GM18873 (cell line): ENCODE results near the gene ELP5.

Source experiments
- ATAC-seq: cut with Tn5 transposase; IDR thresholded peaks from one replicate; pipeline ENCODE4 v1.9.1; 2021; ENCODE audit warnings: mild to moderate bottlenecking, moderate library complexity, moderate number of reproducible peaks; ENCODE audit not compliant: unreplicated experiment, low FRiP score

Gene ELP5

DNA sequence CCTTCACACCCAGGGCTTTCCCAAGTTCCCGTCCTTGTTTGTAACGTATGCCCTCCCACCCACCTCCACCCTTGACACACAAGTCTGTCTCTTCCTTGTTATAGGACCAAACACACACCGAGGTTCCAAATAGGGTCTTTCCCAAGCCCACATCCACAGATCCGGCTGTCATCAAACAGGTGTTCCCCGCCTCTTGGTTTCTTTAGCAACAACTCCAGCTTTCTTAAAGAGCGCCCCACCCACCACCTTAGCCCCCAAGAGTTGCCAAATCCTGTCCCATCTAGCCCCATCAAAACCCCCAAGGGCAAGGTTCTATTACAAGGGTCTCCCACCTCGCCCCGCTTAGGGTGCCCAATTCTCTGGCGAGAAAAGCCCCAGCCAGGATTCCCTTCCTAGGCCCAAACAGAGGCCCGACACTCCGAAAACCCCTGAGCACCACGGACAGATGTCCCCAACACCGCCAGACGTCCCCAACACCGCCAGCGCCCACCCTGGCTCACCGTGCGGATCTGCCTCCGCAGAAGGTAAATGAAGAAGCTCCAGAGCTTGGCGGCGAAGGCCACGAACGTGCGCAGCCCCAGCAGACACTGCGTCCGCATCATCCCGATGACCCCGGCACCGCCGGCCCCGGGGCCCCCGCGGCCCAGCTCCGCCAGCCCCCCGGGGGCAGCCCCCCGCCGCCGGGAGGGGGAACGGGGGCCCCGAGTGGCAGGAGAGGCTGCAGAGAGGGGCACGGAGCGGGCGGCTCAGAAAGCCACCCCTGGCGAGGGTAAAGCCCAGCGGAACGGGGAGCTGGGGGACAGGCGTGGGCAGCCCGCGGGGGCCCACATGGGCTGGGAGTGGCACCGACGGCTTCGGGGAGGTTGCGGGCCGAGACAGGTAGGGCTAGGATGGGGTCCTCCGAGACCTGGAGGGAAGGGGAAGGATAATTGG is 1.1 kb upstream of the ELP5 start:
- no peak for ATAC-seq

DNA sequence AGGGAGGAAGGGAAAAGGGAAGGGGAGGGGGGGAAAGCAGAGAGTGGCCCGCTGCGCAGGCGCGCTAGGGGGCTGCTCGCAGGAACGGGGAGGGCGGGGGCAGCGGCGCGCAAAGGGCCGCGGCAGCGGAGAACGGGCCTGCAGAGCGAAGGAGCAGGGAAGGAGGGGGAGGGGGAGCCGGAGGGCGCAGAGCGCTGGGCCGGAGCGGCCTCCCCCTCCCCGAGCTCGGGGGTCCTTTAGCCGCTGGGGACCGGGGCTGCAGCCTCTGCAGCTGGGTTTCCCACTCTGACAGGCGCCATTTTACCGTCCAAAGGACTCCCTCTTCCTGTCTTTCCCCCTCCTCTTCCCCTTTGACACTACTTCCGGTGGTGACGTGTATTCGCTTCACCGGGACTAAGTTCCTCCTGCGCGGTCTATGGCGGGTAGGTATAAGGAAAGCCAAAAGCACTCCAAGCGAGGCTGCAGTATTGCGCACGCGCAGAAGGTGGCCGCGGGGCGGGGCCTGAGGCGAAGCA is 297 bp upstream of the ELP5 start, which contains the start of gene CTDNEP1:
Gene CTDNEP1, minus strand, starts transcription at position 74 of the 515 bp plus-strand sequence. CDS start 438 bp downstream, outside the sequence.
- peak; percentile 84 for ATAC-seq

DNA sequence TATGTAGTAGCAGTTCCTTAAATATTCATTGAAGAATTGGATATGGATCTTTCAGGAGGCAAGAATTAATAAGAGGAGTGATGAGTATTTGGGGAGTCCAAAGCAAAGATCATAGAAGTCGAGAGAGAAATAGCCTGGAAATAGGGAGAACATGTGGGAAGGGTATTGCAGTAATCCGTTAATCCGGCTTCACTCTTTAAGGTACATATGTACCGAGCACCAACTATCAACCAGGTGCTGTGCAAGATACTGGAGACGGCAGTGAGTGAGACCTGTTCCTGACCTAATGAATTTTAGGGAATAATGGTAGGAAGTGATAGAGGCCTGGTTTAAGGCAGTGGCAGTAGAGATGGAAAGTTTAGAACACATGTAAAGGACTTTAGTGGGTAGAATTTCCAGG is 1.1 kb downstream of the ELP5 start:
- ATAC-seq: no peak

GRCh38 chr17:7254511-7254910 is 2.5 kb downstream of the ELP5 start:
- ATAC-seq: no peak

- no peak for ATAC-seq
Observed at GRCh38 chr17:7256766-7257456, 4.9 kb downstream of the ELP5 start.

GRCh38 chr17:7258731-7259554 is 6.9 kb downstream of the ELP5 start:
- ATAC-seq: no peak

GRCh38 chr17:7259555-7259889 is 7.5 kb downstream of the ELP5 start:
- no peak for ATAC-seq

DNA sequence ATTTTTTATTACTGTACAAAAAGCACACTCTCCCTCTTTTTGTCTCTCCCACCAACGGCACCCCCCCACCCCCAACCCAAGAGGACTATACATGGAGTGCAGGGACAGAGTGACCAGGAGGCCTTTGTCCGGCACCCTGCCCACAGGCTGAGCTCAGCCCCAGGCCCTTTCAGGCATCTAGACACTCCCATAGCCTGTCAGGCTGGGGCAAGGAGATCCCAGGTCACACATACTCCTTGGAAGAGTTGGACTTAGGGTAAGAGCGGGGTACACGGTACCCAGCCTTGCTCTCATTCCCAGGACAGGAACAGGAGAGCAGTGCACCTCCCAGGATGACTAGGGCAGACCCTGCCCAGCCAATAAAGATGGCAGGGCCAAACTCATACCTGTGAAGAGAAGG is 8.1 kb downstream of the ELP5 start:
- no peak for ATAC-seq

DNA sequence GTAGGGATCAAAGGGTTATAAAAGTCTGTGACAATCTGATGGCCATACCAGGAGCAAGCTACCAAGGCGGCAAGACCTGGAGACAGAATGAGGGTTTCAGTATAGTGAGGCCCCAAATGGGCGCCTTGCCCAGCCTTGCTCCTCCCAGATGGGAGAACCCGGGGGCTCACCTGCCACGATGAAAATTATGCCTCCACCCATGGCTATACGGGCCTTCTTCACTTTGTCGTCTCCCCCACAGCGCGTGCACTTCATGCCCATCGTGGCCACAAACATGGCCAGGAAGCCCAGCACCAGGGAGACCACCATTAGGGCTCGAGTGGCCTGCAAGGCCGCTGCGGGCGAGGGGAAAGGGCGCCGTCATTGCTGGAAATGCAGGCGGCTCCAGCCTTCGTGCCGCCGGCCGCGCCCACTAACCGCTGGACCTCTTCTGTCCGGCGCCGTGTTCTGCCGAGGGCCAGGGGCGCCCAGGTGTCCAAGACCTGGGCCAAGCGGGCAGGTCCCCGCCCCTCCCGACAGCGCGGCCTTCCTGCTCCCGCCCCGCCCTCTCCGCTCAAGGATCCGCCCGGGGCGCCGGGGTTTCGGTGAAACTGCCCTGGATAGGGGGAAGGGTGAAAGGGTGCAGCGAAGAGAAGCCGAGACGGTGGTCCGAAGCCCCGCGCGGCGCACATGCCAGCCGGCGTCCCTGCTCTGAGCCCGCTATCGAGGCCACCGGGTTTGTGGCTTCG is 8.8 kb downstream of the ELP5 start:
- ATAC-seq: no peak

- no peak for ATAC-seq
Observed at GRCh38 chr17:7261379-7262191, 9.6 kb downstream of the ELP5 start.

DNA sequence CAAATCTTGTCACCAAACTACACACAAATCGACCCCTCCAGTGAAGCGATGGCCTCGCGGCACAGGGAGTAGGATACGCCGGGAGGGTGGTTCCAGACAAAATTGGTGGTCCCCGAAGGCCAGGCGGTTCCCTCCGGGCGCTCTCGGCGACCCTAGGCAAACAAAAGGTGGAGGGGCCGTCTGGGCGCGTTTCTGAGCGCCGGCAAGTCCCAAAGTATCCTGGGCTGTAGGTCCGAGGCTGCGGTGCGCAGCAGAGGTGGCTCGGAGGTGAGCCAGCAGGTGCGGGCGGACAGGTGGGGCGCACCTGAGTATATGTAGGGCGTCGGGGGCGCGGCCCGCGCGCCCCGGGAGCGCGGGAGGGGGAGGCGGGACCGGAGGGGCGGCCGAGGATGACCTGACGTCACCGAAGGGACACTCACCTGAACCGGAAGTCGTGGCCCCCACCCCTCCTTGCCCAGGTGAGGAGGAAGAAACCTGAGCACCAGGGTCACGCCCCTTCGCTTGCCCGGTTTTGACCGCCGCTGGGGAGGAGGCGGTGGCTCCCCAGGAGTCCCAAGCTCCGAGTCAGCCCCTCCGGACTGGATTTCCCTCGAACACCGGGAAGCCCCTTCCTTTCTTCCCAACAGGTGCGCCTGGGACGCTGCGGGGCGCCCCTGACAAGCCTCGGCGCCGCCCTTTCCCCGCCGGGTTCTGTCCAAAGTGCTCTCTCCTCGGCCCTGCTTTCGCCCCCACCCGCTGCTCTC is 10.3 kb downstream of the ELP5 start, which contains the start of gene CLDN7:
Gene CLDN7, minus strand, starts transcription at position 287 of the 743 bp plus-strand sequence. CDS start 435 bp downstream, outside the sequence.
- no peak for ATAC-seq

DNA sequence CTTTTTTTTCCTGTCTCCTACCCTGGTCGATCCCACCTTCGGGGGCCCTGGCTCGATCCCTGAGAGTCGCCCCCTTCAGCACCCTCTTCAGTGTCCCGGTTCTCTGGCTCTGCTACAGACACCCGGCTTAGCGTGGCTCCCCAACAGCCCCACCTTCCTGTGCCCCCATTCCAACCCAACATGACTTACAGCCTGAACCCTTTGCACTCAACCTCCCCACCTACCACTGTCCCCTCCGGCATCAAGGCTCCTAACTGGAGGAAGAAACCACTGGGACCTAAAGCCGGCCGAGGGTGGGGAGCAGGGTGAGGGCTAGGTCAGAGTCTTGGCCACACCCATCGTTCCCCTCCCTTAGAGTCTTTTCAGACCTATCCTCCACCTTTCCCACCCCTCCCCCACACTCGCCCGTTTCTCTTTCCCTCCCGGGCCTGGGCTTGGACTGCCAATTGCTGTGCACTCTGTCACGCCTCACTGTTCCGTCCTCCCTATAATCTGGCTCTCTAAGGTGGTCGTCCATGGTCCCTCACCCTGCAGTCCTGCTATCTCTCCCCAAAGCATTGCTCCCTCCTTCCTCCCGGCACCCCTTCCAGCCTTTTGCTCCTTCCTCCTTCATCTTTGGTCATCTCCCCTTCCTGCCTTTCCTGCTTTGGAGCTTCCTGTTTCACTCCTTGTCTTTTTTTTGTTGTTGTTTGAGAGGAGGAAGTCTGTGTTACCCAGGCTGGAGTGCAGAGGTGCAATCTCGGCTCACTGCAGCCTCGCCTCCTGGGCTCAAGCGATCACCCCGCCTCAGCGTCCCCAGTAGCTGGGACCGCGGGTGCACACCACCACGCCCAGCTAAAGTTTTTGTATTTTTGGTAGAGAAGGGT is 11.2 kb downstream of the ELP5 start:
- no peak for ATAC-seq

- ATAC-seq: no peak
Observed at GRCh38 chr17:7263801-7264078, 11.7 kb downstream of the ELP5 start.

DNA sequence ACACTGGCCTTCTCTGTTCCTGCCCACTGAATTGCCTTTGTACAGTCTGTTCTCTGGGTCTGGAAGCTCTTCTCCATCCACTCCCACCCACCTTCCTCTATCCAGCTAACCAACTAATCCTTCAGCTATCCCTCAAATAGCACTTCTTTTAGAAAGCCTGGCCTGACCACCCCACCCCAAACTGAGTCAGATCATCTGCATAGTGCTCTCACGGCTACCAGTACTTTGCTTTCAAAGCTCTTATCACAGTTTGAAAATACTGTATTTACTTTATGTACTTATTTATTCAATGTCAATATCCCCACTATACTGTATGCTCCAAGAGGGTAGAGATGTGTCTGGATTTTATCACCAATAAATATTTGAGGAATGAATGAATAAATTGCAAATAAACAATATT is 14.8 kb downstream of the ELP5 start:
- ATAC-seq: no peak

- ATAC-seq: no peak
Observed at GRCh38 chr17:7279448-7279847, 27.4 kb downstream of the ELP5 start.

- ATAC-seq: peak; percentile 50
Observed at GRCh38 chr17:7280519-7281073, 28.6 kb downstream of the ELP5 start.
